H54 (cell line): ENCODE data around the gene ANKRD42.

ENCODE experiments used
- DNase-seq: peaks from one replicate; pipeline ENCODE4 v3.0.0; 2011; ENCODE audit warnings: low spot score, mixed read lengths; ENCODE audit not compliant: insufficient read length
- FAIRE-seq: peaks from 3 replicates; lab custom pipeline; 2011; peaks lifted over from hg19 to GRCh38; lab: Jason Lieb, UNC
- POLR2A ChIP-seq: IDR thresholded peaks from 2 replicates; pipeline ENCODE4 v1.6.1; 2011; ENCODE audit warnings: low read depth, mild to moderate bottlenecking, low read length

Gene ANKRD42

DNA sequence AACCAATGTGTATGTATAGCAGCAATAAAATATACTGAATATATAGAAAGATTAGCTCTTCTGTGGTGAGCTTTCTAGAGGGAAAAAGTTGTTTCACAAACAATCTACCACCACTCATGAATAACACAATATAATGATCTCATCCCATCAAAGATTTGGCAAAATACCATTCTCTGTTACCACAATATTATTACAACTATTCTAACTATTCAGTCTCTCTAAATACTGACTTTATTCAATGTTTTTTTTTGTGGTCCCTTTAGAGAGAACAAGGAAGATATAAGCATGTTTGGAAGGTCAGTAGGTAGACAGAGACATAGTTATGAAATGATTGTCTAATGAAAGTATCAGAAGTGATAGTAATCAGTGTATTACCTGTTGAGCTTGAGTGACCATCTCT, 84.8 kb downstream of the ANKRD42 start:
- DNase-seq (no peak), FAIRE-seq (peak; percentile 75)
- no peak for TF ChIP-seq POLR2A

DNA sequence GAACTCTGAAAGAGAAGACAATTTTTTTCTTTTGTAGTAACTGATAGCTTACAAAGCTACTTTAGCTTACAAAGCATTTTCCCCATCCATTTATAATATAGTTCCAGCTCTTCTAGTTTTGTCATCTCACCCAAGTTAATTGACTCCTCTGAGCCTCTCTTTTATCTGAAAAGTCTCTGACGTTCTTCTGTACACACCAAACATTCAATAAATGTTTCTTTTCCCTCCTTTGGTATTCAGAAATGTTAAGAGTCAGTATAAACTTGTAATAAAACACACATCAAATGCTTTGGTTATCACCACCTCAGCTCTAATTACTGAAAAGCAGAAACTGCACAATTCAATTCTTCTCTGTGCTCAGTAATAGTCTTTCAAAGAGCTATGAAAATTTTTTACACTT, 86.7 kb downstream of the ANKRD42 start:
- FAIRE-seq (peak; percentile 45), DNase-seq (no peak)
- TF ChIP-seq POLR2A: no peak

GRCh38 chr11:83282084-83282716, 88.7 kb downstream of the ANKRD42 start:
- no peak for TF ChIP-seq POLR2A

DNA sequence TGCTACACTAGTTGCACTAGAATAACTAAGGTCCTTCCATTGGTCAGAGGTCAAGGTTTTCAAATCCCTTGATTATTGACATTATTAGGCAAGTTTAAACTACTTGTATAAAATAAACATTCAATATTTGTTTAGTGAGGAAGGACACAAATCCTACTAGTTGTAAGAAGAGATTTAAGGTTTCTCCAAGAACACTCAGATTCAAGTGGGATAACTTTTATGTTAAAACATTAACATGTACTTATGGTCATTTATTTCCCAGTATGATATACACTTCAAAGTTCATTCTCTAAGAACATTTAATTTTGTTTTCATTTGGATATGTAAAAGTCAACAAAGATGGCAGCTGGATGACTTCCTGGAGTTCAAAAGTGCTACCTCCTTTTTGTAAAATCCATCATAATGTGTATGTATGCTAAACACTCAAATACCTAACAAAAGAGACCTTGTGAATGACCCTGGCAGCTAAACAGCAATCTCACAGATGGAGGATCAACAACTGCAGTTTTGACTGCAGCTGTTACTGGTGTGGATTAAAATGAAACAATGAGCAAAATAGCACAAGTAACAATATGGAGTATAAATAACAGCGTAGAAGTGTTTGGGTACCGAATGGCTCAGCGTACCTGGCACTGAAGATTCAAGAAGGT, 91.1 kb downstream of the ANKRD42 start:
- FAIRE-seq (peak; percentile 38), DNase-seq (no peak)
- no peak for TF ChIP-seq POLR2A

More at GRCh38 chr11:83282084-83282716, 88.7 kb downstream of the ANKRD42 start:
- DNase-seq (no peak), FAIRE-seq (no peak)

DNA sequence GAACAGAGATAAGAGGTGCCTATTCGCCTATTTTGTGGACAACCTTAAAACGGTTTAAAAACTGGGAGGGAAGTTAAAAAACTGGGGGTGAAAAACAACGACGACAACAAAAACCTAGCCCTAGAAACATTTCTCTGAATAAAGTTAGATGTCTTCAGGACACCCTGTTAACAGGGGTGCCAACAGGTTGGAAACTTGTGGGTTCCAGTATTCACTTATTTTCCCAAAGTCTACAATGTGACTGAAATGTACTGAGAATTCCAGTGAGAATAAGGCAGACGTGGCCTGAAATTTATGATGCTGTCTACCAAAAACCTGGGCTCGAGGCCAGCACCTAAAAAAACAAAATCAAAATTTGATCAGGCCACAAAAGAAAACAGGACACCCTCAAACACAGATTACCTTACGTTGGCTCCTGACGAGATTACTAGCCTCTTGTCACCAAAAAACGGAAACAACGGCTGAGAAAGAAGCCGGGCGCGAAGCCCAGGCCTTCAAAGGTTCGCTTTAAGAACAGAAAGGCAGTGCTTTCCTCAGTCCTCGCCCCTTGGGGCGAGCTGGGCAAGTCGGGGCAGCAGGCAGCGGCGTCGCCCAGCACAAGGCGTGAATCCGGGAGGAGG, 91.7 kb downstream of the ANKRD42 start:
- DNase-seq (no peak), FAIRE-seq (no peak)
- TF ChIP-seq POLR2A: no peak

- FAIRE-seq: peak; percentile 100
- peak; percentile 88 for TF ChIP-seq POLR2A
- peak; percentile 87 for DNase-seq
These were observed 92.4 kb downstream of the ANKRD42 start, which contains the start of gene CCDC90B for GRCh38 chr11:83285771-83286528. TSS of gene CCDC90B (minus strand) at chr11:83286367. CDS start at chr11:83285972, 395 bp downstream.

- DNase-seq (no peak), FAIRE-seq (no peak)
- TF ChIP-seq POLR2A: no peak
These were observed 94.1 kb downstream of the ANKRD42 start for GRCh38 chr11:83287631-83288030.

GRCh38 chr11:83292709-83293456, 99.4 kb downstream of the ANKRD42 start:
- peak; percentile 61 for DNase-seq
- peak; percentile 96 for FAIRE-seq
- TF ChIP-seq POLR2A: no peak

DNA sequence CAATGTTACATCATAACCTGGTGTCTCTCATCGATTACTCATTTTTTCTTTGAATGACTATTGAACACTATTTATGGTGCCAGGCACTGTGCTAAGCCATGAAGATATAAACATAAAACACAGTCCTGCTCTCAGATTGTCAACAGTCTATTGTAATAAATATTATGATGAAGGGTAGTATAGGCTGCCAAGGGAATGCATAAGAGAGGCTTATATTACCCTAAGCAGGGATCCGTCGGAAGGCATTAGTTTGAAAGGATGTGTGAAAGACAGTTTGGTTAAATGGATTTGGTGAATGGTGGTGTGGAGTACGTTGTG, 99.9 kb downstream of the ANKRD42 start:
- TF ChIP-seq POLR2A: no peak
- DNase-seq: no peak
- no peak for FAIRE-seq

DNA sequence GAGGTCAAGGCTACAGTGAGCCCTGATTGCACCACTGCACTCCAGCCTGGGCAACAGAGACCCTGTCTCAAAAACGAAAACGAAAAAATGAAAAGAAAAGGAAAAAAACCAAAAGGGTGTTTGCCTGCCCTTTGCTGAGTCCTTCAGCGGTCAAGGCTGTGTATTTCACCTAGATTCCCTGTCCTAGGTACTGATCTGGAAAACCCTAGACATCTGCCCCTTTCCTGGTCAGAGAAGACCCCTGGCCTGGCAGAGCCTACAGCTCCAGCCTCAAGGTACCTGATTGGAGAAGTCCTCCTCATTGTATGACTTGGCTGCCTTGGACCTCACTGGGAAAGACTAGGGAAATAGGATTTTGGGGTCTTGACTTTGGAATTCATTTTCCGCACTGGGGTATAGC, 100.7 kb downstream of the ANKRD42 start:
- FAIRE-seq (no peak), DNase-seq (no peak)
- no peak for TF ChIP-seq POLR2A
